ENCODE results near the gene WDR13. TPM values are rescaled to one million over a fixed set of nuclear protein-coding genes. Genes with fewer than 3 reads are reported as not detected.

Gene WDR13
- total RNA-seq, 1 donor from 2014 or later = 97.8 TPM

Other genes starting within 250 kb of the WDR13 start
- gene SSX3, start 240.8 kb upstream of the WDR13 start, total RNA-seq = not detected in 2 replicates
- not detected in 2 replicates for gene SSX4, start 214.0 kb upstream of the WDR13 start, total RNA-seq
- gene SSX4B, start 185.5 kb upstream of the WDR13 start, total RNA-seq = not detected in 2 replicates
- not detected in 2 replicates for gene SLC38A5, start 127.2 kb upstream of the WDR13 start, total RNA-seq
- gene FTSJ1, start 121.3 kb upstream of the WDR13 start, total RNA-seq = 47.6 and 57.1 TPM in 2 replicates
- gene PORCN, start 88.5 kb upstream of the WDR13 start, total RNA-seq = 16.9 and 20.2 TPM in 2 replicates
- 39.3 and 42.5 TPM in 2 replicates for gene EBP, start 75.7 kb upstream of the WDR13 start, total RNA-seq
- 16.4 and 19.9 TPM in 2 replicates for gene TBC1D25, start 57.8 kb upstream of the WDR13 start, total RNA-seq
- gene RBM3, start 23.0 kb upstream of the WDR13 start, total RNA-seq = 298 and 325 TPM in 2 replicates
- gene WAS, start 86.3 kb downstream of the WDR13 start, total RNA-seq = 0.19 and 0.39 TPM in 2 replicates
- 4.5 and 5.1 TPM in 2 replicates for gene SUV39H1, start 99.2 kb downstream of the WDR13 start, total RNA-seq
- gene GLOD5, start 164.3 kb downstream of the WDR13 start, total RNA-seq = not detected in 2 replicates
- not detected in 2 replicates for gene GATA1, start 189.1 kb downstream of the WDR13 start, total RNA-seq
- 108 and 124 TPM in 2 replicates for gene HDAC6, start 204.6 kb downstream of the WDR13 start, total RNA-seq
- gene ERAS, start 229.0 kb downstream of the WDR13 start, total RNA-seq = not detected in 2 replicates
- 13.1 and 14.8 TPM in 2 replicates for gene PCSK1N, start 238.1 kb downstream of the WDR13 start, total RNA-seq